ENCODE results near the gene DCTN4. TPM values are rescaled to one million over a fixed set of nuclear protein-coding genes. Genes with fewer than 3 reads are reported as not detected.

Gene DCTN4
- total and polyA plus RNA-seq, 9 of the 15 experiments (the other 6 are each of a cell fraction or from before 2014, with no cell fraction given) = 20.4 to 64.9 (median 49.9) TPM

GRCh38 chr5:150785950-150786349 is 27.1 kb upstream of the DCTN4 start:
- H4K20me1 ChIP-seq (replicated peaks; ENCODE audit: control insufficient read depth, insufficient read depth, low read length) = no peaks in the 10 kb centered on the region
- POLR2A ChIA-PET = interaction anchor here (0.6 to 1.4 kb wide), 2 partner anchors 84 to 1128 kb away, joined by 3 to 5 read pairs; no protein-coding TSS in a partner anchor
- 13% methylated on average over 1 of the region's 1 CpG for WGBS (ENCODE audit: insufficient coverage, low coverage, missing lambda C conversion rate)
- in situ Hi-C loops (cut with MboI) (no loop called here), intact Hi-C loops (cut with micrococcal nuclease) (no loop called here)
- no peak for ATAC-seq
- no peaks in the 10 kb centered on the region for H3K9me3 ChIP-seq (replicated peaks; ENCODE audit: control insufficient read depth, insufficient read depth, low read depth, low read length)
- FAIRE-seq = no peak
- H2AFZ ChIP-seq (ENCODE audit: low read depth, low read length) = no peak overlapping the region
- no TSS peak for BruUV-seq (replicated peaks)
- no peaks in the 10 kb centered on the region for H3K79me2 ChIP-seq (ENCODE audit: control insufficient read depth, insufficient read depth, low read length)
- no peak overlapping the region for H3K9ac ChIP-seq (ENCODE audit: insufficient read depth in 1 of 2, low read depth in 2 of 2, low read length in 2 of 2)
- H3K4me1 ChIP-seq (replicated peaks in 1 of 2; ENCODE audit: control insufficient read depth in 2 of 2, insufficient read depth in 2 of 2, low read length in 2 of 2) = peaks cover 3 to 4% of the 10 kb centered on the region in 2 experiments; a peak in 2 of 5 replicates
- no peaks in the 10 kb centered on the region for H3K9me1 ChIP-seq (ENCODE audit: control insufficient read depth, insufficient read depth, low read length)
- no peaks in the 10 kb centered on the region for H3K36me3 ChIP-seq (ENCODE audit: control insufficient read depth, insufficient read depth, low read length)
- no peaks in the 10 kb centered on the region for H3K27me3 ChIP-seq (ENCODE audit: control insufficient read depth in 2 of 2, insufficient read depth in 2 of 2, low read length in 2 of 2)
- H3K4me3 ChIP-seq = no peak overlapping the region
- no peak overlapping the region for H3K27ac ChIP-seq (ENCODE audit: extremely low read depth, low read depth, low read length)
- no peak for DNase-seq (ENCODE audit: extremely low read depth in 1 of 4, low spot score in 3 of 4)
- no peak overlapping the region for H3K4me2 ChIP-seq (ENCODE audit: insufficient read depth, low read length)
- CTCF ChIA-PET (ENCODE audit: low intra/inter-chr PET ratio) = no interaction called here
- TF ChIP-seq POLR2B (IDR thresholded peaks at IDR 0.05; ENCODE audit: low read depth, partially characterized antibody) = no peak
- no peak for TF ChIP-seq PKNOX1 (IDR thresholded peaks at IDR 0.05)
- TF ChIP-seq SRSF1 (IDR thresholded peaks at IDR 0.05; ENCODE audit: low read depth, low read length) = no peak
- TF ChIP-seq KDM1A (IDR thresholded peaks at IDR 0.05) = no peak
- TF ChIP-seq, protein P1, sequence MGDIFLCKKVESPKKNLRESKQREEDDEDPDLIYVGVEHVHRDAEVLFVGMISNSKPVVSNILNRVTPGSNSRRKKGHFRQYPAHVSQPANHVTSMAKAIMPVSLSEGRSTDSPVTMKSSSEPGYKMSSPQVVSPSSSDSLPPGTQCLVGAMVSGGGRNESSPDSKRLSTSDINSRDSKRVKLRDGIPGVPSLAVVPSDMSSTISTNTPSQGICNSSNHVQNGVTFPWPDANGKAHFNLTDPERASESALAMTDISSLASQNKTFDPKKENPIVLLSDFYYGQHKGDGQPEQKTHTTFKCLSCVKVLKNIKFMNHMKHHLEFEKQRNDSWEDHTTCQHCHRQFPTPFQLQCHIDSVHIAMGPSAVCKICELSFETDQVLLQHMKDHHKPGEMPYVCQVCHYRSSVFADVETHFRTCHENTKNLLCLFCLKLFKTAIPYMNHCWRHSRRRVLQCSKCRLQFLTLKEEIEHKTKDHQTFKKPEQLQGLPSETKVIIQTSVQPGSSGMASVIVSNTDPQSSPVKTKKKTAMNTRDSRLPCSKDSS (IDR thresholded peaks at IDR 0.05; ENCODE audit: low read depth, partially characterized antibody) = peak; percentile 26
- no peak for TF ChIP-seq NR3C1 (CRISPR knock-in tag; IDR thresholded peaks at IDR 0.05)
- TF ChIP-seq POLR2G (IDR thresholded peaks at IDR 0.05; ENCODE audit: low read depth, low read length) = no peak
- no peak for TF ChIP-seq RBFOX2 (IDR thresholded peaks at IDR 0.05; ENCODE audit: low read depth, low read length)
- no peak for TF ChIP-seq CCNT2 (IDR thresholded peaks at IDR 0.05; ENCODE audit: borderline replicate concordance, extremely low read depth, insufficient read length, low read depth, low read length)
- peak; percentile 51; the same call in 1 of the 2 replicates for TF ChIP-seq TRIM28 (IDR thresholded peaks at IDR 0.05)
- 0 out of 3 replicates have a peak, but pooled peaks of 1 of the 2 experiments have one; percentile 27 for TF ChIP-seq CBX3 (IDR thresholded peaks at IDR 0.05; ENCODE audit: borderline replicate concordance in 1 of 2, low read length in 2 of 2)
- TF ChIP-seq MIER1 (IDR thresholded peaks at IDR 0.05; ENCODE audit: low read depth) = no peak
- TF ChIP-seq RBM14 (IDR thresholded peaks at IDR 0.05; ENCODE audit: borderline replicate concordance, insufficient read depth, low read depth, low read length) = no peak
- TF ChIP-seq, protein P2, sequence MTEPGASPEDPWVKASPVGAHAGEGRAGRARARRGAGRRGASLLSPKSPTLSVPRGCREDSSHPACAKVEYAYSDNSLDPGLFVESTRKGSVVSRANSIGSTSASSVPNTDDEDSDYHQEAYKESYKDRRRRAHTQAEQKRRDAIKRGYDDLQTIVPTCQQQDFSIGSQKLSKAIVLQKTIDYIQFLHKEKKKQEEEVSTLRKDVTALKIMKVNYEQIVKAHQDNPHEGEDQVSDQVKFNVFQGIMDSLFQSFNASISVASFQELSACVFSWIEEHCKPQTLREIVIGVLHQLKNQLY (CRISPR knock-in tag; conservative IDR thresholded peaks at IDR 0.05) = no peak
- TF ChIP-seq, protein P3, sequence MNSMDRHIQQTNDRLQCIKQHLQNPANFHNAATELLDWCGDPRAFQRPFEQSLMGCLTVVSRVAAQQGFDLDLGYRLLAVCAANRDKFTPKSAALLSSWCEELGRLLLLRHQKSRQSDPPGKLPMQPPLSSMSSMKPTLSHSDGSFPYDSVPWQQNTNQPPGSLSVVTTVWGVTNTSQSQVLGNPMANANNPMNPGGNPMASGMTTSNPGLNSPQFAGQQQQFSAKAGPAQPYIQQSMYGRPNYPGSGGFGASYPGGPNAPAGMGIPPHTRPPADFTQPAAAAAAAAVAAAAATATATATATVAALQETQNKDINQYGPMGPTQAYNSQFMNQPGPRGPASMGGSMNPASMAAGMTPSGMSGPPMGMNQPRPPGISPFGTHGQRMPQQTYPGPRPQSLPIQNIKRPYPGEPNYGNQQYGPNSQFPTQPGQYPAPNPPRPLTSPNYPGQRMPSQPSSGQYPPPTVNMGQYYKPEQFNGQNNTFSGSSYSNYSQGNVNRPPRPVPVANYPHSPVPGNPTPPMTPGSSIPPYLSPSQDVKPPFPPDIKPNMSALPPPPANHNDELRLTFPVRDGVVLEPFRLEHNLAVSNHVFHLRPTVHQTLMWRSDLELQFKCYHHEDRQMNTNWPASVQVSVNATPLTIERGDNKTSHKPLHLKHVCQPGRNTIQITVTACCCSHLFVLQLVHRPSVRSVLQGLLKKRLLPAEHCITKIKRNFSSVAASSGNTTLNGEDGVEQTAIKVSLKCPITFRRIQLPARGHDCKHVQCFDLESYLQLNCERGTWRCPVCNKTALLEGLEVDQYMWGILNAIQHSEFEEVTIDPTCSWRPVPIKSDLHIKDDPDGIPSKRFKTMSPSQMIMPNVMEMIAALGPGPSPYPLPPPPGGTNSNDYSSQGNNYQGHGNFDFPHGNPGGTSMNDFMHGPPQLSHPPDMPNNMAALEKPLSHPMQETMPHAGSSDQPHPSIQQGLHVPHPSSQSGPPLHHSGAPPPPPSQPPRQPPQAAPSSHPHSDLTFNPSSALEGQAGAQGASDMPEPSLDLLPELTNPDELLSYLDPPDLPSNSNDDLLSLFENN (IDR thresholded peaks at IDR 0.05; ENCODE audit: low read depth in 2 of 2, low read length in 2 of 2) = no peak
- no peak for TF ChIP-seq CHD1 (IDR thresholded peaks at IDR 0.05; ENCODE audit: low read length)
